Activated T-cell treated with anti-CD3 and anti-CD28 coated beads for 4 hours (primary cell): ENCODE data around the gene ERVK3-1.
"Not testable (repeated sequence)": the region's sequence is repeated elsewhere in the genome, so short reads cannot be mapped to it uniquely, and the experiment has no call there.

Experiments used
- DNase-seq: peaks from one replicate; pipeline ENCODE4 v3.0.0-alpha.2; 2020

ERVK3-1 gene

GRCh38 chr19:58346961-58347929 lies 42.1 kb downstream of the ERVK3-1 start:
- DNase-seq, result peak; percentile 48

GRCh38 chr19:58348080-58348479 lies 42.9 kb downstream of the ERVK3-1 start:
- DNase-seq, result not testable (repeated sequence)

- DNase-seq, result no peak
Measured at GRCh38 chr19:58349590-58349989, 44.4 kb downstream of the ERVK3-1 start.

- DNase-seq, result no peak
Measured at GRCh38 chr19:58350001-58350861, 45.1 kb downstream of the ERVK3-1 start.

- DNase-seq, result no peak
Measured at GRCh38 chr19:58350871-58351557, 45.8 kb downstream of the ERVK3-1 start.

- no peak for DNase-seq
Measured at GRCh38 chr19:58351558-58351878, 46.3 kb downstream of the ERVK3-1 start.

- DNase-seq, result no peak
Measured at GRCh38 chr19:58351990-58352755, 47.0 kb downstream of the ERVK3-1 start.

- DNase-seq, result no peak
Measured at GRCh38 chr19:58352760-58353671, 47.8 kb downstream of the ERVK3-1 start, which contains the start of gene A1BG. Gene A1BG (minus strand): TSS chr19:58353492. CDS start chr19:58353437, 55 bp downstream.

GRCh38 chr19:58353717-58354477 lies 48.7 kb downstream of the ERVK3-1 start:
- no peak for DNase-seq

GRCh38 chr19:58354478-58355030 lies 49.4 kb downstream of the ERVK3-1 start:
- DNase-seq, result no peak

- no peak for DNase-seq
Measured at GRCh38 chr19:58355215-58355796, 50.1 kb downstream of the ERVK3-1 start.

GRCh38 chr19:58355908-58356765 lies 51.0 kb downstream of the ERVK3-1 start:
- no peak for DNase-seq

GRCh38 chr19:58356766-58357480 lies 51.7 kb downstream of the ERVK3-1 start:
- DNase-seq, result no peak

- DNase-seq, result no peak
Measured at GRCh38 chr19:58357481-58358145, 52.4 kb downstream of the ERVK3-1 start.

- DNase-seq, result peak; percentile 25
Measured at GRCh38 chr19:58361900-58362271, 56.7 kb downstream of the ERVK3-1 start.

- DNase-seq, result peak; percentile 94
Measured at GRCh38 chr19:58362272-58362994, 57.3 kb downstream of the ERVK3-1 start, which contains the start of gene ZNF497. Gene ZNF497 (minus strand): TSS chr19:58362751. CDS start chr19:58357635, 5,116 bp downstream.
